HG02943 (cell line): ENCODE measurements around the gene SLCO2A1.

Source experiments
- ATAC-seq: cut with Tn5 transposase; IDR thresholded peaks from one replicate; pipeline ENCODE4 v1.9.1; 2021; ENCODE audit warnings: mild to moderate bottlenecking, low read depth, moderate library complexity; ENCODE audit not compliant: unreplicated experiment

The SLCO2A1 gene

DNA sequence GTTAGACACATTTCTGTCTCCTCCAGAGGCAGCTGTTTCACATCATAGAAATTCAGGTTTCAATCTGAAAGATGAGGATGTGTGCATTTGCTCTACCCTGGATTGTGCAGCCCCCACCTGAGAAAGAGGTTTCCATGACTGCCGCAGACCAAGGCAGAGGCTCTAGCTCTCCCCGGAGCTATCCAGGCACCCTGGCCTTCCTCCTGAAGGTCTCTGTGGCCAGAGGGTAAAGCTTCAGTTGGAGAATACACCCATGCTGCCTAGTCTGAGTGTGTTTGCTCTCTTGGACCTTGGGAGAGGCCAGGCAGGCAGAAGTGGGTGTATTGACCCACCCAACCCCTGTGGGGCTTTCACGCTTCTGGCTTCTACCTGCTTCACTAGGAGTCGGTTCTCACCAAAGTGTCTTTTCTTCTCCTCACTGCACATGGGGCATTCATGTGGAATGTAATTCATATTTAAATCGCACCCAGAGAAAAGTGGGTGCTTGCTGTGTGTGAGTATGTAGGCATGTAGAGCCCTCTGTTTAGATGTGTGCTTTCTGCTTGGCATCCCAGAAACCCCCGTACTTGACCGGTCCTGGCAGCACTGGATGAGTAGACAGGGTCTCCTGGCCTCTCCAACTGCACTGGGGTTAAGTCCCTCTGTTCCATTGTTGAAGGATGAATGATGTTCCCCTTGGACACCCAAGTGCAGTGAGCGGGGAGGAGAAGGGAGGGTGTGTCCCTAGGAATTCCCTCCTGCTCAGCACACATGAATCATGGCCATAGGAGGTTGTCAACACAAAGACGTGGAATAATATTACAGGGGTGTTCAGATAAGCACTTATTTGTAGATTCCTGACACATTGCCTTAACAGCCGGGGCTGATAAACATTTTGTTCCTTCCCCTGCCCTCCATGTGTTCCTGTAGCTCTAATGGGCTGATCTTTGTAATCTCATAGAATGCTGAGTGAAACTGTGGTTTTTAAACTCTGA lies 113.8 kb downstream of the SLCO2A1 start:
- ATAC-seq: no peak

DNA sequence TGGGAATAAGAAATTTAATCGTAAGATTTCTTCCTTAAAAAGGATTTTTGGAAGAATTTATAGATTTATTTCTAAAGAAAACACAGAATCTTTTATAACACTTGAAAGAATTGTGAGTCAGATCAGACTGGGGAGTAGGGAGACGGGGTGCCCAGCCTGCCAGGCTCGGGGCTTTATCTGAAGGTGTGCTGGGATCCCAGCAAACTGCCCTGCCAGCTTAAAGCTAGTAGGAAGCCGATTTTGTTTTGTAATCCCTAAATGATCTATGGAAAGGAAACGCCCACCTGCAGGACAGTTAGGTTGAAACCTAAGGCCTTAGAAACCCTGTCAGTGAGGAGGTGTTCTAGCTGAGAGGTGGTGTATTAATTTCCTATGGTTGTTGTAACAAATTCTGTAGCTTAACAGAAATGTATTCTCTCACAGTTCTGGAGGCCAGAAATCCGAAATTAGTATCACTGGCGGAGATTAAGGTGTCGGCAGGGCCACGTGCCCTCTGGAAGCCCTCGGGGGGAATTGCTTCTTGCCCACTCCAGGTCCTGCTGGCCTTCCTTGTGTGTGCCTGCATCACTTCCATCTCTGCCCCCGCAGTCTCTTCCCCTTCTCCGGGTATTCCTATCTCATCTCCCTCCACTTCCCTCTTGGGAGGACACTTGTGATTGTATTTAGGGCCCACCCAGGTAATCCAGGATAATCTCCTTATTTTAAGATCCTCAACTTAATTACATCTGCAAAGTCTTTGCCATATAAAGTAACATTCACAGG lies 114.7 kb downstream of the SLCO2A1 start:
- no peak for ATAC-seq

DNA sequence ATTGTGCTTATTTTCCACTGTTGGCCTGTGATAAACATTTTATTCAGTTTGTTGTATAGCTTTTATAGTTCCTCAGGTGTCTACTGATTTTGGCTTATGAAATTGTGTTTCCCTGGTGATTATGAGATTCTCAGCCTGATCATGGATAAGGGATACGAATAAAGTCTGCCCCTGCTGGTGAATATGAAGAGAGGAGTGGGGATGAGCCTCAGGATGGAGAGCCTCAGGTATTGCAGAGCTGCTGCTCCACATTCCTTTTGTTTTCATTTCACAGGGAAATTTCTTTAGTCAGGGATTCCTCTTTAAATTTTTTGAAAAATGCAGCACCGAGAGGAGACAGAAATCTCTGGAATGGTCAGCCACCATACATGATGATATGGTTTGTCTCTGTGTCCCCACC lies 119.3 kb downstream of the SLCO2A1 start:
- ATAC-seq: no peak

DNA sequence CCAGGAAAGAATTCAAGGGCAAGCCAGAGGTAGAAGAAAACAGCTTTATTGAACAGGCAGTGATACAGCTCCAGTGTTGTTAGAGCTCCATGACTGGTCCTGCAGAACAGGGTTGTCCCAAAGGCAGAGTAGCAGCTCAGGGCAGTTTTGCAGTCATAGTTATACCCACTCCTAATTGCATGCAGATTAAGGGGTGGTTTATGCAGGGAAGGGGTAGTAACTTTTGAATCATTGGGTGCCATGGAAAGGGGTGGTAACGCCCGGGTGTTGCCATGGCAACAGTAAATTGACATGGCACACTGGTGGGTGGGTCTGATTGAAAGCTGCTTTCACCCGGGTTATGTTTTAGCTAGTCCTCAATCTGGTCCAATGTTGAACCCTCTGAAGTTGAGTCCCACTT lies 124.3 kb downstream of the SLCO2A1 start:
- no peak for ATAC-seq

DNA sequence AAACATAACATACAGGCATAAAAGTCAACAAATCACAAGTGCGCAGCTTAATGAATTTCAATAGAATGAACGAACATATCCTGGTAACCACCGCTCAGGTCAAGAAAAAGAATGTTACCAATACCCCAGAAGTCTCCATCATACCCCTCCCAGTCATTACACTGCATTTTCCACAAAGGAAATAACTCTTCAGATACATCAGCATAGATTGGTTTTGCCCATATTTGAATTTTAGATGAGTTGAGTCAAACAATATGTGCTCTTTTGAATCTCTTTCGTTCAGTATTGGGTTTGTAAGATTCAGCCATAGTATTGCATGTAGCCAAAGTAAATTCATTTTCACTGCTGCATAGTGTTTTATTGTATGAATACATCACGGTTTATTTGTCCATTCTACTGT lies 127.9 kb downstream of the SLCO2A1 start:
- ATAC-seq: no peak

- ATAC-seq: no peak
Observed at GRCh38 chr3:133901083-133901482, 128.6 kb downstream of the SLCO2A1 start.

DNA sequence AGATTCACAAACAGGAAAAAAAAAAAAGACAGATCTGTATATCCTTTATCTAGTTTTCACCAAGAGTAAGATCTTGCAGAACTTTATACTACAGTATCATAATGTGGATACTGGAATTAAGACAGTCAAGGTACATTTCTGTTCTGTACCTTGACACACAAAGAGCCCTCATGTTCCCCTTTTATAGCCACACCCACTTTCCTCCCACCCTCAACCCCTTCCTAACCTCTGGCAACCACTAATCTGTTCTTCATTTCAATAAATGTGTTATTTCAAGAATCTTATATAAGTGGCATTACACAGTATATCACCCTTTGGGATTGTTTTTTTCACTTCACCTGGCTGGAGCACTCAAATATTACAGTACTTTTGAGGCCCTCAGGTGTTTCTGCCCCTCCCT lies 130.4 kb downstream of the SLCO2A1 start:
- no peak for ATAC-seq

- no peak for ATAC-seq
Observed at GRCh38 chr3:133897547-133897946, 132.2 kb downstream of the SLCO2A1 start.

GRCh38 chr3:133896002-133896761 lies 133.5 kb downstream of the SLCO2A1 start:
- ATAC-seq: no peak

- ATAC-seq: no peak
Observed at GRCh38 chr3:133895208-133896001, 134.3 kb downstream of the SLCO2A1 start, which contains the start of gene RAB6B. Gene RAB6B, minus strand, starts transcription at chr3:133895882. Its CDS starts 416 bp downstream, at chr3:133895466.

DNA sequence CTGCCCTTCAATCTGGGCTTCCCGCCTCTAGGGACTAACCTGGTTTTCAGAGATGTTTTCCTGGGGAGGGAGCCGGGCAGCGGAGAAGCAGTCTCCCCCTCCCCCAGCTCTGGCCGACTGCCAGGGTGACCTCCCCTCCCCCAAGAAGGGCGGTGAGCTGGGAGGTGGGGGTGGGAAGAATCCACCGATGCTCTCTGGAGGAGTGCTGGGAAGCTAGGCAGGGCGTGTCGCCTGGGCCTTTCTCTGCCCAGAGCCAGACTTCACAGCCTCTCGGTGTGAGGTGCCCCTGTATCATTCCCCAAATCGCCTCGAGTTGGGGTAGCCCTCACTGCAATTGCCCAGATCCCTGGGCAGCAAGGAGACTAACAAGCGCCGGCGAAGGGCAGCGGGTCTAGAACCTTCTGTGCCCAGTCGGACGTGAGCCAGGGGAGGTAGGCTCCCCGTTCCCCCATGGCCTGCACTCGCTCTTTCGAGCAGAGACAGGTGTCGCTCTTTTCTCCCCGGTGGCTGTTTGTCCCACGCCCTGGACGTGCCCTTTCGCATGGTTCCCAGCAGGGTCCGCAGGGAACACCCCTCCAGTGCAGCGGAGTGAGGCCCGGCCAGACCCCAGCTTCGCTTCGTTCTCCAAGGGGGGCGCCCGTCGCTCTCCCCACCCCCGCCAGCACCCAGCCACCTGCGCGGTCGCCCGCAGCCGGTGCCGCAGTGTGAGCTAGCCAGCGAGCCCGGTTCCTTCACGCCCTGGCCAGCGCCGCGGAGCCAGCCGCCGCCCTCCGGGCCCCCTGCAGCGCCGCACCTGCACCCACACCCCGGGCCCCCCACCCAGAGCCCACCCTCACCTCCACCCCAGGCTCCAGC lies 135.1 kb downstream of the SLCO2A1 start:
- no peak for ATAC-seq

- no peak for ATAC-seq
Observed at GRCh38 chr3:133893683-133894352, 135.9 kb downstream of the SLCO2A1 start.

DNA sequence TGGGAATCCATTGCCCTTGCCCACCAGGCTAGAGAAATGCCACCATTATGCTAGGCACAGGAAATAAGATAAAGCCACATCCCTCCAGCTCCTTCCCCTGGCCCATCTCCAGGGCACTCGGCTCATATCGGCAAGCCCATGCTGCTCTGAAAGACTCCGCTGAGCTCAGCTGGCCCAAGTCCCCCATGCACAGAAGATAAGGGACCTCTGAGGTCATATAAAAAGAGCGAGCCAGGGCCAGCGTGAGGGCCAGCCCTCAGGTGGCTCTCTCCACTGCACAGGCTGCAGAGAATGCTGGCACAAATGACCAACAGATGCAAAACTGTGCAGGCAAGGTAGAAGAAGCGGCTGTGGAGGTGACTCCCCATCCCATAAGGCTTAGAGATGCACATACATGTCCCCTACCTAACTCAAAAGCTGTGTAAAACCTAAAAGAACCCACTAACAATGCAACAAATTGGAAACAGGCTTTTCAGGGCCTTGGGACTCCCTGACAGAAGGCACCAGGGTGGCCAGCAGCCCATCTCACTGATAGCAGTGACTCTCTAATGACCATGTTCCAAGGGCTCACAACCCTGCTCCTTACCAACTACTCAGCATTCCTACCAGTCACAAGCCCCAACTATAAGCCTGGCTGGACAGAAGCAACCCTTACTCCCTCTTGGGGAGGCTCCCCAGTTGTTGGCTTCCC lies 137.0 kb downstream of the SLCO2A1 start:
- no peak for ATAC-seq

DNA sequence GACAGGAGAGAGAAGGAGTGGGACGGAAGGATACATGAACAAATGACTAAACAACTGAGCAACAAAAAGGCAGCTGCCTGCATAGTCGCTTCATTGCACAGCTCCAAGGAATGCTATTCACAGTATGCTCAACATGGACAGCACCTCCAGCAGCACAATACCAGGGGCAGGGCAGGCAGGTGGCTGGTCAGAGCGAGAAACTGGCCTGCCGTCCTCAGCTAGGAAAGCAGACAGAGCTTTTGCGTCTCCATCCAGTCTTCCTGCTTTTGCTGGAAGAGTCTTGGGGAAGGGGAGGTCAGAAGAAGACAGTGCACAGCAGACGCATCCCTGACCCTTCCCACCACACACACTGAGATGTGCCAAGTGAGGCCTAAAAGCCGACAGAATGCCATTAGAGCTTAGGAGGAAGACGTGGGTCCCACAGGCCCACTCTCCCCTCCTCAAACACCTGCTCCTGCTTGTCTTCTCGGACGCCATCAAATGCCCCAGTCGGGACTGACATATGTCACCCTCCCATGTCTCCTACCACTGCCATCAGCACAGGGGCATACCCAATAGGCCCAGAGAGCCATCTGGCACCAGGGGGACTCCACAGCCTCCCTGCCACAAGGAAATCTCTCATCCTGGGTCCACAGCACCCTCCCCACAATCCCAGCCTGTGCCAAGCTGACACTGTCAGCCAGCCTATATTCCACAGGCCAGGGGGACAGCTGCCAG lies 137.9 kb downstream of the SLCO2A1 start:
- no peak for ATAC-seq

GRCh38 chr3:133890972-133891644 lies 138.6 kb downstream of the SLCO2A1 start:
- ATAC-seq: no peak

DNA sequence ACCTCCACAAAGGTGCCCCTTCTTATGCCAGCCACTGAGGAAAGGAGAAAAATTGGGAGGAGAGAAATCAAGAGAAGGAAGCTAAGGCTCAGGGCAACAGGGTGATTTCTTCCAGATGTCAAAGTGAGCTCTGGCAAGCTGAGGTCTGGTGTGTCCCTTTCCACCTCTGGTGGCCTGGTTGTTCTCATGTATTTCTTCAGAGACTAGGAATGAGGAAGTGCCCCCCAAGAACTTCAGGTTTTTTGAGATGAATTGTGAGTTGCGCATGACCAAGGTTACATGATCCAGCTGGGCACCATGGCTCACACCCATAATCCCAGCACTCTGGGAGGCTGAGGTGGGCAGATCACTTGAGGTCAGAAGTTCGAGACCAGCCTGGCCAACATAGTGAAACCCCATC lies 139.7 kb downstream of the SLCO2A1 start:
- no peak for ATAC-seq
